OCI-LY3 (cell line): Measurements from ENCODE around the gene PIP4K2B.

Experiments
- EZH2phosphoT487 ChIP-seq: fragments of 200-600 bp; shearing (Covaris generic); IDR thresholded peaks from 2 replicates; pipeline ENCODE4 v1.6.1; 2018; ENCODE audit warnings: antibody characterized with exemption, mixed run types, low read depth
- TF ChIP-seq, protein P1 (sequence below): fragments of 200-600, 300-600 bp; sonication (generic); IDR thresholded peaks from 2 replicates; pipeline ENCODE4 v1.5.1; 2014; ENCODE audit warnings: antibody characterized with exemption, low read length, low read depth

DNA sequence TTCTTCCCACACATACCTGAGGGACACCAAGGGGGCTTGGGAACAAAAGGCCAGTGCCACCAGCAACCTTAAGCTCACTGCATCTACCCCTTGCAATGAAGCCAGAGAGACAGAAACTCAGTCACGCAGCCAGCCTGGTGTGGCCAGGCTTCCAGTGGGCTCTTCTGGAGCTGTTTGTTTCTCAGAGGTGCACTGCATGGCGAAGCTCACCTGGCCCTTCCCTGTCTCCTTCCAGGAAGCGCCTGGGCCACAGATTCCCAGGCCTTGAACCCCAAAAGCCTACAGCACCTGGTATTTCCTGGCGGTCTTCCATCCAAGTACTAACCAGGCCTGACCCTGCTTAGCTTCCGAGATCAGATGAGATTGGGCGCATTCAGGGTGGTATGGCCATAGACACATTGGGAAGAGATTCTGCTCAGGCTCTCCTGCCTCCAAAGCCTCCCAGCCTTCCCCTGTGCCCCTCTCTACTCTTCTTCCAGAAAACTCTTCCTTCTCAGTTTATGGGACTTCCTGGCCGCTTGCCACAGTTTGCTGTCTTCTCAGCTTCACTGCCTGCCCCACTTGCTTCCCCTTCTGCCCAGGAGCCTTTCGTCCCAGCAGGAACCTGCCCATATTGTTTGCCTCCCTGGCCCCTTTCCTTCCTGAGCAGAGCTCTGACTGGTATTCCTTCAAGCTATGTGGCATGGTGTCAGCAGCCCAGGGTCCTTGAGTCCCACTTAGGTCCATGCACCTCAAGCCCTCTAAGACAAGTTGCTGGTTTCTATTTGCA is 67.6 kb downstream of the PIP4K2B start:
- TF ChIP-seq, protein P1, sequence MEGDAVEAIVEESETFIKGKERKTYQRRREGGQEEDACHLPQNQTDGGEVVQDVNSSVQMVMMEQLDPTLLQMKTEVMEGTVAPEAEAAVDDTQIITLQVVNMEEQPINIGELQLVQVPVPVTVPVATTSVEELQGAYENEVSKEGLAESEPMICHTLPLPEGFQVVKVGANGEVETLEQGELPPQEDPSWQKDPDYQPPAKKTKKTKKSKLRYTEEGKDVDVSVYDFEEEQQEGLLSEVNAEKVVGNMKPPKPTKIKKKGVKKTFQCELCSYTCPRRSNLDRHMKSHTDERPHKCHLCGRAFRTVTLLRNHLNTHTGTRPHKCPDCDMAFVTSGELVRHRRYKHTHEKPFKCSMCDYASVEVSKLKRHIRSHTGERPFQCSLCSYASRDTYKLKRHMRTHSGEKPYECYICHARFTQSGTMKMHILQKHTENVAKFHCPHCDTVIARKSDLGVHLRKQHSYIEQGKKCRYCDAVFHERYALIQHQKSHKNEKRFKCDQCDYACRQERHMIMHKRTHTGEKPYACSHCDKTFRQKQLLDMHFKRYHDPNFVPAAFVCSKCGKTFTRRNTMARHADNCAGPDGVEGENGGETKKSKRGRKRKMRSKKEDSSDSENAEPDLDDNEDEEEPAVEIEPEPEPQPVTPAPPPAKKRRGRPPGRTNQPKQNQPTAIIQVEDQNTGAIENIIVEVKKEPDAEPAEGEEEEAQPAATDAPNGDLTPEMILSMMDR, result no peak
- TF ChIP-seq EZH2phosphoT487, result no peak
